Neural cell (in vitro differentiated cells): ENCODE measurements around the gene MGAT4B. TPM values are rescaled to one million over a fixed set of nuclear protein-coding genes. Genes with fewer than 3 reads are reported as not detected.

Source experiments
- H2AFZ ChIP-seq: fragments of 200-600, 300-800 bp; sonication (generic), shearing (Covaris generic); 2 replicates; pipeline ENCODE4 v1.6.0; 2014; ENCODE audit warnings: low read depth, mild to moderate bottlenecking, antibody characterized with exemption, low read length, moderate library complexity
- H3F3A ChIP-seq: fragments of 200-600 bp; shearing (Covaris generic); 2 replicates; pipeline ENCODE4 v1.6.1; 2016; ENCODE audit warnings: mild to moderate bottlenecking, moderate library complexity, mixed read lengths, antibody characterized with exemption, low read length; ENCODE audit not compliant: insufficient read depth, poor library complexity, severe bottlenecking
- H3K27ac ChIP-seq: fragments of 200-600, 300-800 bp; sonication (generic), shearing (Covaris generic); 2 replicates; pipeline ENCODE4 v1.5.1; 2014; ENCODE audit warnings: mild to moderate bottlenecking, low read length, moderate library complexity
- H3K27me3 ChIP-seq: fragments of 300-800, 200-600 bp; sonication (generic), shearing (Covaris generic); 2 replicates; pipeline ENCODE4 v1.6.0; 2014; ENCODE audit warnings: mild to moderate bottlenecking, low read depth, low read length, moderate library complexity; ENCODE audit not compliant: insufficient read depth
- H3K36me3 ChIP-seq: fragments of 300-800, 200-600 bp; sonication (generic), shearing (Covaris generic); 2 replicates; pipeline ENCODE4 v1.5.1; 2014; ENCODE audit warnings: mild to moderate bottlenecking, antibody characterized with exemption, low read length, moderate library complexity; ENCODE audit not compliant: insufficient read depth
- H3K4me2 ChIP-seq: fragments of 300-800, 200-600 bp; sonication (generic), shearing (Covaris generic); 2 replicates; pipeline ENCODE4 v1.6.0; 2014; ENCODE audit warnings: mild to moderate bottlenecking, low read length
- H3K4me3 ChIP-seq: fragments of 300-800, 200-600 bp; sonication (generic), shearing (Covaris generic); 2 replicates; pipeline ENCODE4 v1.5.1; 2014; ENCODE audit warnings: mild to moderate bottlenecking, low read length, moderate library complexity
- H3K79me2 ChIP-seq: fragments of 200-600 bp; shearing (Covaris generic); replicated peaks from 2 replicates; pipeline ENCODE4 v1.6.0; 2014; ENCODE audit warnings: mild to moderate bottlenecking, low read length, moderate library complexity; ENCODE audit not compliant: insufficient read depth
- H3K9ac ChIP-seq: fragments of 300-800, 200-600 bp; sonication (generic), shearing (Covaris generic); 2 replicates; pipeline ENCODE4 v1.6.1; 2016; ENCODE audit warnings: mild to moderate bottlenecking, low read length, mixed read lengths
- H3K9me2 ChIP-seq: fragments of 200-600 bp; shearing (Covaris generic); 2 replicates; pipeline ENCODE4 v1.6.1; 2016; ENCODE audit warnings: mild to moderate bottlenecking, low read length, mixed read lengths; ENCODE audit not compliant: insufficient read depth
- H3K9me3 ChIP-seq: fragments of 200-600, 300-800 bp; sonication (generic), shearing (Covaris generic); 2 replicates; pipeline ENCODE4 v1.6.1; 2016; ENCODE audit warnings: mild to moderate bottlenecking, mixed run types, low read length, moderate library complexity, mixed read lengths
- H4K20me1 ChIP-seq: fragments of 200-600 bp; shearing (Covaris generic); 2 replicates; pipeline ENCODE4 v1.6.1; 2016; ENCODE audit warnings: mild to moderate bottlenecking, mixed run types; ENCODE audit not compliant: insufficient read depth
- CTCF ChIP-seq: fragments of 450-650 bp; IDR thresholded peaks from 2 replicates; pipeline ENCODE4 v1.5.1; 2014; ENCODE audit warnings: antibody characterized with exemption, mild to moderate bottlenecking, moderate library complexity; ENCODE audit not compliant: poor library complexity, severe bottlenecking
- EP300 ChIP-seq: fragments of 450-650 bp; conservative IDR thresholded peaks from 2 replicates; pipeline ENCODE4 v1.6.1; 2014; ENCODE audit warnings: antibody characterized with exemption, mild to moderate bottlenecking, moderate library complexity; ENCODE audit not compliant: poor library complexity, severe bottlenecking
- EZH2 ChIP-seq: fragments of 200-600, 300-800 bp; shearing (Covaris generic), sonication (generic); IDR thresholded peaks from 2 replicates; pipeline ENCODE4 v1.6.1; 2014; ENCODE audit warnings: antibody characterized with exemption, low read length, borderline replicate concordance, mild to moderate bottlenecking; ENCODE audit not compliant: insufficient read depth, poor library complexity, severe bottlenecking
- MXI1 ChIP-seq: fragments of 450-650 bp; conservative IDR thresholded peaks from 2 replicates; pipeline ENCODE4 v1.6.1; 2014; ENCODE audit warnings: antibody characterized with exemption, mild to moderate bottlenecking; ENCODE audit not compliant: poor library complexity, severe bottlenecking
- POLR2AphosphoS5 ChIP-seq: IDR thresholded peaks from 2 replicates; pipeline ENCODE4 v1.6.1; 2012
- RAD21 ChIP-seq: fragments of 450-650 bp; conservative IDR thresholded peaks from 2 replicates; pipeline ENCODE4 v1.6.1; 2014; ENCODE audit warnings: antibody characterized with exemption, mild to moderate bottlenecking, moderate library complexity
- REST ChIP-seq: IDR thresholded peaks from 2 replicates; pipeline ENCODE4 v1.6.1; 2012; ENCODE audit warnings: borderline replicate concordance
- SMC3 ChIP-seq: fragments of 450-650 bp; conservative IDR thresholded peaks from 2 replicates; pipeline ENCODE4 v1.6.1; 2014; ENCODE audit warnings: antibody characterized with exemption, mild to moderate bottlenecking, moderate library complexity; ENCODE audit not compliant: poor library complexity
- TAF1 ChIP-seq: IDR thresholded peaks from 2 replicates; pipeline ENCODE4 v1.6.1; 2012; ENCODE audit warnings: low read depth
- polyA plus RNA-seq: library from polyadenylated mRNA; depleted of rRNA; stranded (reverse); fragments of >200 nt; gene quantifications from 2 replicates; pipeline ENCODE4 v1.2.3, GENCODE V29; 2014

The MGAT4B gene
- polyA plus RNA-seq, 1 donor from 2014 or later = 70.6 TPM

GRCh38 chr5:179758955-179759354 is 47.7 kb downstream of the MGAT4B start:
- no peak overlapping the region for H3K4me3 ChIP-seq
- no peaks in the 10 kb centered on the region for H3K27me3 ChIP-seq
- no peaks in the 10 kb centered on the region for H3K36me3 ChIP-seq
- no peaks in the 10 kb centered on the region for H3K9me3 ChIP-seq
- H3K79me2 ChIP-seq = peaks cover 61% of the 10 kb centered on the region
- H3K9ac ChIP-seq = no peak overlapping the region
- H4K20me1 ChIP-seq = peaks cover 11% of the 10 kb centered on the region
- H2AFZ ChIP-seq = no peak overlapping the region
- no peaks in the 10 kb centered on the region for H3K9me2 ChIP-seq
- no peak overlapping the region for H3K4me2 ChIP-seq
- no peak overlapping the region for H3K27ac ChIP-seq
- H3F3A ChIP-seq = no peaks in the 10 kb centered on the region
- no peak for TF ChIP-seq TAF1
- TF ChIP-seq REST = no peak
- no peak for TF ChIP-seq EZH2
- no peak for TF ChIP-seq RAD21
- TF ChIP-seq EP300 = no peak
- TF ChIP-seq MXI1 = no peak
- TF ChIP-seq POLR2AphosphoS5 = no peak
- no peak for TF ChIP-seq SMC3
- TF ChIP-seq CTCF = no peak

GRCh38 chr5:179755022-179755421 is 51.6 kb downstream of the MGAT4B start:
- H3K9me2 ChIP-seq = no peaks in the 10 kb centered on the region
- H3K36me3 ChIP-seq = peaks cover 1% of the 10 kb centered on the region
- H3K27me3 ChIP-seq = no peaks in the 10 kb centered on the region
- peaks cover 9% of the 10 kb centered on the region for H4K20me1 ChIP-seq
- no peak overlapping the region for H3K9ac ChIP-seq
- H3K79me2 ChIP-seq = peaks cover 79% of the 10 kb centered on the region
- no peaks in the 10 kb centered on the region for H3K9me3 ChIP-seq
- H2AFZ ChIP-seq = no peak overlapping the region
- no peak overlapping the region for H3K4me2 ChIP-seq
- no peak overlapping the region for H3K27ac ChIP-seq
- no peaks in the 10 kb centered on the region for H3F3A ChIP-seq
- no peak overlapping the region for H3K4me3 ChIP-seq
- TF ChIP-seq POLR2AphosphoS5 = no peak
- TF ChIP-seq MXI1 = no peak
- no peak for TF ChIP-seq TAF1
- TF ChIP-seq CTCF = no peak
- TF ChIP-seq SMC3 = no peak
- TF ChIP-seq EP300 = no peak
- no peak for TF ChIP-seq REST
